Neural cell (in vitro differentiated cells): ENCODE measurements around the gene RSPRY1.

Source experiments
- RAD21 ChIP-seq: fragments of 450-650 bp; conservative IDR thresholded peaks from 2 replicates; pipeline ENCODE4 v1.6.1; 2014; ENCODE audit warnings: antibody characterized with exemption, mild to moderate bottlenecking, moderate library complexity
- SMC3 ChIP-seq: fragments of 450-650 bp; conservative IDR thresholded peaks from 2 replicates; pipeline ENCODE4 v1.6.1; 2014; ENCODE audit warnings: antibody characterized with exemption, mild to moderate bottlenecking, moderate library complexity; ENCODE audit not compliant: poor library complexity
- TF ChIP-seq, protein P1 (sequence below): fragments of 450-650 bp; IDR thresholded peaks from 2 replicates; pipeline ENCODE4 v1.5.1; 2014; ENCODE audit warnings: antibody characterized with exemption, mild to moderate bottlenecking, moderate library complexity; ENCODE audit not compliant: poor library complexity, severe bottlenecking

GRCh38 chr16:57150682-57151330 is 35.3 kb upstream of the RSPRY1 start:
- TF ChIP-seq, protein P1, sequence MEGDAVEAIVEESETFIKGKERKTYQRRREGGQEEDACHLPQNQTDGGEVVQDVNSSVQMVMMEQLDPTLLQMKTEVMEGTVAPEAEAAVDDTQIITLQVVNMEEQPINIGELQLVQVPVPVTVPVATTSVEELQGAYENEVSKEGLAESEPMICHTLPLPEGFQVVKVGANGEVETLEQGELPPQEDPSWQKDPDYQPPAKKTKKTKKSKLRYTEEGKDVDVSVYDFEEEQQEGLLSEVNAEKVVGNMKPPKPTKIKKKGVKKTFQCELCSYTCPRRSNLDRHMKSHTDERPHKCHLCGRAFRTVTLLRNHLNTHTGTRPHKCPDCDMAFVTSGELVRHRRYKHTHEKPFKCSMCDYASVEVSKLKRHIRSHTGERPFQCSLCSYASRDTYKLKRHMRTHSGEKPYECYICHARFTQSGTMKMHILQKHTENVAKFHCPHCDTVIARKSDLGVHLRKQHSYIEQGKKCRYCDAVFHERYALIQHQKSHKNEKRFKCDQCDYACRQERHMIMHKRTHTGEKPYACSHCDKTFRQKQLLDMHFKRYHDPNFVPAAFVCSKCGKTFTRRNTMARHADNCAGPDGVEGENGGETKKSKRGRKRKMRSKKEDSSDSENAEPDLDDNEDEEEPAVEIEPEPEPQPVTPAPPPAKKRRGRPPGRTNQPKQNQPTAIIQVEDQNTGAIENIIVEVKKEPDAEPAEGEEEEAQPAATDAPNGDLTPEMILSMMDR: no peak
- TF ChIP-seq SMC3 (no peak), RAD21 (no peak)
